Endothelial cell of umbilical vein (primary cell): ENCODE data around the gene NTN5. TPM values are rescaled to one million over a fixed set of nuclear protein-coding genes. Genes with fewer than 3 reads are reported as not detected.

Source experiments
- BruUV-seq: library from RNA; stranded (reverse); fragments of 400-500 nt; replicated peaks from 2 replicates; lab custom pipeline; 2021; lab: Mats Ljungman, UMichigan
- CTCF ChIA-PET: fragments of 300-600, 350-600 bp; sonication (Branson Sonifier 250); formaldehyde crosslinking; loops from one replicate; lab custom pipeline; 2021; ENCODE audit warnings: antibody characterized with exemption, inconsistent platforms; lab: Charles Lee
- POLR2A ChIA-PET: fragments of 300-600, 350-600 bp; sonication (Branson Sonifier 250); formaldehyde crosslinking; loops from one replicate; lab custom pipeline; 2021; ENCODE audit warnings: antibody characterized with exemption, inconsistent platforms; lab: Charles Lee
- DNase-seq: peaks from one replicate; pipeline ENCODE4 v3.0.0-alpha.2; 2011; ENCODE audit warnings: low read depth, low spot score
- FAIRE-seq: peaks from 2 replicates; lab custom pipeline; 2011; peaks lifted over from hg19 to GRCh38; lab: Jason Lieb, UNC
- H2AFZ ChIP-seq: 2 replicates; pipeline ENCODE4 v1.6.0; 2012; ENCODE audit warnings: low read depth, low read length, control low read depth, inconsistent platforms
- H3K27ac ChIP-seq: 2 replicates; pipeline ENCODE4 v1.5.1; 2011; ENCODE audit warnings: low read depth, mild to moderate bottlenecking, control low read depth, low read length, moderate library complexity; ENCODE audit not compliant: insufficient read depth
- H3K27me3 ChIP-seq, 2 experiments: 2 replicates each; pipeline versions ENCODE4 v1.6.0 to v1.6.1; 2011; ENCODE audit warnings: low read length in 2 of 2, mixed read lengths in 1 of 2; ENCODE audit not compliant: control insufficient read depth in 2 of 2, insufficient read depth in 2 of 2
- H3K36me3 ChIP-seq, 2 experiments: 2 replicates in 1 of 2; 3 replicates in 1 of 2; pipeline ENCODE4 v1.5.1; 2011; ENCODE audit warnings: low read length in 2 of 2, mild to moderate bottlenecking in 1 of 2, moderate library complexity in 1 of 2; ENCODE audit not compliant: control insufficient read depth in 2 of 2, insufficient read depth in 2 of 2; ENCODE audit errors: extremely low read depth in 1 of 2
- H3K4me1 ChIP-seq: 3 replicates; pipeline ENCODE4 v1.5.1; 2011; ENCODE audit warnings: mild to moderate bottlenecking, low read length; ENCODE audit not compliant: control insufficient read depth, insufficient read depth; ENCODE audit errors: extremely low read depth
- H3K4me2 ChIP-seq: 2 replicates; pipeline ENCODE4 v1.6.1; 2011; ENCODE audit warnings: low read length, control low read depth, mixed read lengths; ENCODE audit not compliant: insufficient read depth
- H3K4me3 ChIP-seq, 3 experiments: fragments of 200-600 bp in 1 of 3; sonication (generic), shearing (Covaris generic) in 1 of 3; replicated peaks in 1 of 3; 2 replicates each; pipeline ENCODE4 v1.5.1; 2011 to 2016; ENCODE audit warnings: control low read depth in 3 of 3, low read length in 3 of 3, mild to moderate bottlenecking in 2 of 3, inconsistent platforms in 1 of 3, low read depth in 1 of 3, moderate library complexity in 1 of 3; ENCODE audit not compliant: insufficient read depth in 1 of 3
- H3K79me2 ChIP-seq: 2 replicates; pipeline ENCODE4 v1.6.0; 2012; ENCODE audit warnings: low read length, inconsistent platforms; ENCODE audit not compliant: control insufficient read depth, insufficient read depth
- H3K9ac ChIP-seq: replicated peaks from 2 replicates; pipeline ENCODE3; 2011; ENCODE audit warnings: low read length, control low read depth; ENCODE audit not compliant: insufficient read depth; ENCODE audit errors: extremely low read depth
- H3K9me1 ChIP-seq: replicated peaks from 3 replicates; pipeline ENCODE4 v1.6.0; 2011; ENCODE audit warnings: mild to moderate bottlenecking, low read length; ENCODE audit not compliant: control insufficient read depth, insufficient read depth; ENCODE audit errors: extremely low read depth
- H3K9me3 ChIP-seq: replicated peaks from 2 replicates; pipeline ENCODE4 v1.5.1; 2012; ENCODE audit warnings: low read length, inconsistent platforms; ENCODE audit not compliant: control insufficient read depth, insufficient read depth
- H4K20me1 ChIP-seq: replicated peaks from 2 replicates; pipeline ENCODE3; 2011; ENCODE audit warnings: mild to moderate bottlenecking, low read length; ENCODE audit not compliant: control insufficient read depth, insufficient read depth; ENCODE audit errors: extremely low read depth
- EZH2 ChIP-seq: IDR thresholded peaks from 2 replicates; pipeline ENCODE4 v1.6.1; 2012; ENCODE audit warnings: borderline replicate concordance, low read depth, mild to moderate bottlenecking, moderate library complexity, low read length, inconsistent platforms; ENCODE audit not compliant: severe bottlenecking
- FOS ChIP-seq: IDR thresholded peaks from 2 replicates; pipeline ENCODE4 v1.6.1; 2011; ENCODE audit warnings: mild to moderate bottlenecking, low read length, moderate library complexity, borderline replicate concordance; ENCODE audit not compliant: insufficient read depth
- GATA2 ChIP-seq: IDR thresholded peaks from 2 replicates; pipeline ENCODE4 v1.7.0; 2011; ENCODE audit warnings: low read depth, mild to moderate bottlenecking, moderate library complexity, mixed read lengths, low read length; ENCODE audit not compliant: insufficient read length, insufficient read depth
- JUN ChIP-seq: IDR thresholded peaks from 2 replicates; pipeline ENCODE4 v1.6.1; 2011; ENCODE audit warnings: borderline replicate concordance, low read depth; ENCODE audit not compliant: insufficient read length, insufficient read depth
- MYC ChIP-seq: IDR thresholded peaks from one replicate; pipeline ENCODE4 v1.6.1; 2011; ENCODE audit warnings: mild to moderate bottlenecking, low read depth, low read length
- POLR2A ChIP-seq: IDR thresholded peaks from 2 replicates; pipeline ENCODE4 v1.6.1; 2012; ENCODE audit warnings: low read depth, mild to moderate bottlenecking, control low read depth, low read length
- POLR2AphosphoS5 ChIP-seq: IDR thresholded peaks from 2 replicates; pipeline ENCODE4 v1.6.1; 2012; ENCODE audit warnings: low read depth, mild to moderate bottlenecking, control low read depth, low read length, moderate library complexity; ENCODE audit not compliant: insufficient read depth
- dilution Hi-C: fragments of 300-500 bp; cut with MboI; formaldehyde crosslinking; loops from one replicate; pipeline ENCODE4 v1.15.0; 2019; ENCODE audit warnings: low sequenced_read_pairs; ENCODE audit not compliant: extremely low pct_ligation_motif_present
- intact Hi-C: fragments of 100-400 bp; cut with micrococcal nuclease; formaldehyde crosslinking; loops from one replicate; pipeline ENCODE4 v1.10.0; 2022
- polyA plus RNA-seq, 4 experiments: library from polyadenylated mRNA; depleted of rRNA in 3 of 4; stranded (reverse) in 3 of 4; unstranded in 1 of 4; fragments of >200 nt; gene quantifications; 2 replicates each; pipeline versions ENCODE4 v1.2.1 to v1.2.3, GENCODE V29; 2011 to 2012; ENCODE audit warnings: missing spikeins in 1 of 4
- total RNA-seq: library from RNA; stranded (reverse); gene quantifications from 2 replicates; pipeline ENCODE4 v1.2.3, GENCODE V29; 2021
- TF ChIP-seq, protein P1 (sequence below), 2 donors: IDR thresholded peaks; 1 replicate in 1 of 2; 2 replicates in 1 of 2; pipeline ENCODE4 v1.5.1; 2011; ENCODE audit warnings: low read length in 2 of 2, mild to moderate bottlenecking in 2 of 2, moderate library complexity in 2 of 2, control low read depth in 1 of 2, inconsistent platforms in 1 of 2, low read depth in 1 of 2; ENCODE audit not compliant: insufficient read depth in 1 of 2; ENCODE audit errors: extremely low read depth in 1 of 2
- TF ChIP-seq, protein P2 (sequence below): IDR thresholded peaks from 2 replicates; pipeline ENCODE4 v1.6.1; 2011; ENCODE audit not compliant: insufficient read depth, insufficient read length

The NTN5 gene
- total and polyA plus RNA-seq, 2 donors (not counting 3 experiments of a cell fraction or from before 2014, with no cell fraction given) = 0.11 TPM; not detected in 1

DNA sequence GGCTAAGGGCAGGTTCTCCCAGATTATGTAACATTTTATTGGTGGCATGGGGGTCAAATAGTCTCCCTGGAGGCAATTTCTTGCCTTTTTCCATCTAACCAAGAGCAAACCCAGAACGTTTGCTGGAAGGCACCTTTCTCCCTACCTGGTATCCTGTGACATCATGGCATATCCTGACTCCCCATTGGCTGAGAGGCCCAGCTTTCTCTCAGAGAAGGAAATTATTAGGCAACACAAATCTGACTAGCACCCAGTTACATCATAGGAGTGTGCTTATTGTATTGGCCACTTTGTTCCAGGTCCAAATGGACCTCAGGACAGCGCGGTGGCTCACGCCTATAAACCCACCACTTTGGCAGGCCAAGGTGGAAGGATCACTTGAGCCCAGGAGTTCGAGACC lies 13.0 kb downstream of the NTN5 start:
- H3K4me3 ChIP-seq = no peak overlapping the region
- CTCF ChIA-PET = no interaction called here
- H3K79me2 ChIP-seq = no peaks in the 10 kb centered on the region
- DNase-seq = no peak
- H3K9me3 ChIP-seq = no peaks in the 10 kb centered on the region
- intact Hi-C loops (no loop called here), dilution Hi-C loops (no loop called here)
- no peaks in the 10 kb centered on the region for H4K20me1 ChIP-seq
- POLR2A ChIA-PET = interaction anchor here (0.7 kb wide), 1 partner anchor 296 kb away, joined by 4 read pairs; the partner anchor contains the start of gene SYNGR4
- H3K4me2 ChIP-seq = no peak overlapping the region
- H3K27me3 ChIP-seq = peaks cover 0 to 2% of the 10 kb centered on the region in 2 experiments
- no peak overlapping the region for H3K9ac ChIP-seq
- no peak overlapping the region for H3K27ac ChIP-seq
- no TSS peak for BruUV-seq
- H3K9me1 ChIP-seq = no peaks in the 10 kb centered on the region
- no peaks in the 10 kb centered on the region for H3K36me3 ChIP-seq
- TF ChIP-seq GATA2 = no peak
- no peak for TF ChIP-seq POLR2AphosphoS5
- no peak for TF ChIP-seq JUN
- no peak for TF ChIP-seq MYC
- no peak for TF ChIP-seq EZH2
- TF ChIP-seq FOS = no peak
- TF ChIP-seq, protein P1, sequence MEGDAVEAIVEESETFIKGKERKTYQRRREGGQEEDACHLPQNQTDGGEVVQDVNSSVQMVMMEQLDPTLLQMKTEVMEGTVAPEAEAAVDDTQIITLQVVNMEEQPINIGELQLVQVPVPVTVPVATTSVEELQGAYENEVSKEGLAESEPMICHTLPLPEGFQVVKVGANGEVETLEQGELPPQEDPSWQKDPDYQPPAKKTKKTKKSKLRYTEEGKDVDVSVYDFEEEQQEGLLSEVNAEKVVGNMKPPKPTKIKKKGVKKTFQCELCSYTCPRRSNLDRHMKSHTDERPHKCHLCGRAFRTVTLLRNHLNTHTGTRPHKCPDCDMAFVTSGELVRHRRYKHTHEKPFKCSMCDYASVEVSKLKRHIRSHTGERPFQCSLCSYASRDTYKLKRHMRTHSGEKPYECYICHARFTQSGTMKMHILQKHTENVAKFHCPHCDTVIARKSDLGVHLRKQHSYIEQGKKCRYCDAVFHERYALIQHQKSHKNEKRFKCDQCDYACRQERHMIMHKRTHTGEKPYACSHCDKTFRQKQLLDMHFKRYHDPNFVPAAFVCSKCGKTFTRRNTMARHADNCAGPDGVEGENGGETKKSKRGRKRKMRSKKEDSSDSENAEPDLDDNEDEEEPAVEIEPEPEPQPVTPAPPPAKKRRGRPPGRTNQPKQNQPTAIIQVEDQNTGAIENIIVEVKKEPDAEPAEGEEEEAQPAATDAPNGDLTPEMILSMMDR (IDR thresholded peaks at IDR 0.05; ENCODE audit: extremely low read depth in 1 of 2, insufficient read depth in 1 of 2, low read depth in 1 of 2, low read length in 2 of 2) = no peak
- no peak for TF ChIP-seq POLR2A
- TF ChIP-seq, protein P2, sequence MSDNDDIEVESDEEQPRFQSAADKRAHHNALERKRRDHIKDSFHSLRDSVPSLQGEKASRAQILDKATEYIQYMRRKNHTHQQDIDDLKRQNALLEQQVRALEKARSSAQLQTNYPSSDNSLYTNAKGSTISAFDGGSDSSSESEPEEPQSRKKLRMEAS = no peak
- peak; percentile 21 for FAIRE-seq
- H2AFZ ChIP-seq = no peak overlapping the region
- H3K4me1 ChIP-seq = peaks cover 2% of the 10 kb centered on the region
